A549 (cell line): ENCODE measurements around the gene TRMT5. TPM values are rescaled to one million over a fixed set of nuclear protein-coding genes. Genes with fewer than 3 reads are reported as not detected.

Experiments
- ATAC-seq, 2 experiments: fragments of 200-7000 bp in 1 of 2; fragments of >200 bp in 1 of 2; cut with Nextera tagmentation in 1 of 2; cut with Tn5 transposase in 1 of 2; 3 replicates each; pipeline versions ENCODE4 v1.8.0 to v1.9.1; 2018 to 2020; ENCODE audit warnings: mild to moderate bottlenecking in 1 of 2, moderate library complexity in 1 of 2
- CTCF ChIA-PET: fragments of 300-600 bp; sonication (Branson Sonifier 250); formaldehyde crosslinking; extraction: SDS; loops from one replicate; lab custom pipeline; 2021; ENCODE audit warnings: antibody characterized with exemption, inconsistent platforms; lab: Yijun Ruan, JAX
- POLR2A ChIA-PET: fragments of 350-600 bp; formaldehyde crosslinking; extraction: SDS; loops from one replicate; lab custom pipeline; 2021; ENCODE audit warnings: antibody characterized with exemption, inconsistent platforms; lab: Yijun Ruan, JAX
- DNase-seq, 2 experiments: peaks; one replicate each; pipeline versions ENCODE4 v3.0.0 to v3.0.0-alpha.2; 2011 to 2016; ENCODE audit warnings: low read depth in 1 of 2, low spot score in 1 of 2
- FAIRE-seq: peaks from 2 replicates; lab custom pipeline; 2011; peaks lifted over from hg19 to GRCh38; lab: Jason Lieb, UNC
- H3K27ac ChIP-seq, 2 experiments: fragments of >200 bp; sonication (Bioruptor Twin); formaldehyde crosslinking; 3 replicates each; pipeline ENCODE4 v1.5.1; 2016 to 2017
- H3K4me1 ChIP-seq: fragments of >200 bp; sonication (Bioruptor Twin); formaldehyde crosslinking; 3 replicates; pipeline ENCODE4 v1.6.1; 2016
- H3K4me2 ChIP-seq: fragments of >200 bp; sonication (Bioruptor Twin); formaldehyde crosslinking; 3 replicates; pipeline ENCODE4 v1.6.1; 2016
- H3K4me3 ChIP-seq: fragments of >200 bp; sonication (Bioruptor Twin); formaldehyde crosslinking; 3 replicates; pipeline ENCODE4 v1.5.1; 2016
- H3K9me3 ChIP-seq: fragments of >200 bp; sonication (Bioruptor Twin); formaldehyde crosslinking; 3 replicates; pipeline ENCODE4 v1.6.1; 2016
- CBX8 ChIP-seq: fragments of 200-600 bp; sonication (generic); IDR thresholded peaks from 2 replicates; pipeline ENCODE4 v1.6.1; 2016
- CEBPB ChIP-seq, 2 experiments: fragments of >200 bp in 1 of 2; sonication (Bioruptor Twin) in 1 of 2; formaldehyde crosslinking in 1 of 2; IDR thresholded peaks; 2 replicates each; pipeline ENCODE4 v1.6.1; 2012 to 2016
- CHD2 ChIP-seq: fragments of 150-350 bp; IDR thresholded peaks from 2 replicates; pipeline ENCODE4 v1.6.1; 2014; ENCODE audit warnings: low read length; ENCODE audit not compliant: partially characterized antibody
- CHD4 ChIP-seq: fragments of 200-600 bp; sonication (generic); IDR thresholded peaks from 2 replicates; pipeline ENCODE4 v1.6.1; 2016; ENCODE audit warnings: antibody characterized with exemption, mild to moderate bottlenecking, borderline replicate concordance
- CTCF ChIP-seq: fragments of >200 bp; sonication (Bioruptor Twin); formaldehyde crosslinking; IDR thresholded peaks from 3 replicates; pipeline ENCODE4 v1.5.1; 2016
- E2F6 ChIP-seq: IDR thresholded peaks from 2 replicates; pipeline ENCODE4 v1.6.1; 2012; ENCODE audit warnings: low read depth, borderline replicate concordance
- ESRRA ChIP-seq: fragments of 150-350 bp; IDR thresholded peaks from 2 replicates; pipeline ENCODE4 v1.6.1; 2014; ENCODE audit warnings: mild to moderate bottlenecking, low read length, borderline replicate concordance
- FOSB ChIP-seq: fragments of 250-450 bp; sonication (Bioruptor Pico); IDR thresholded peaks from 2 replicates; pipeline ENCODE4 v1.5.0; 2020; ENCODE audit warnings: mild to moderate bottlenecking, moderate library complexity
- FOSL2 ChIP-seq, 2 experiments: fragments of 450-650 bp in 1 of 2; fragments of >200 bp in 1 of 2; sonication (Bioruptor Twin) in 1 of 2; formaldehyde crosslinking; IDR thresholded peaks; 2 replicates each; pipeline versions ENCODE4 v1.5.0 to v1.6.1; 2016 to 2020; ENCODE audit warnings: mild to moderate bottlenecking in 1 of 2, moderate library complexity in 1 of 2
- FOXS1 ChIP-seq: fragments of 250-450 bp; sonication (Bioruptor Pico); IDR thresholded peaks from 2 replicates; pipeline ENCODE4 v1.5.0; 2020; ENCODE audit warnings: mild to moderate bottlenecking, moderate library complexity
- HDAC2 ChIP-seq: fragments of 200-600 bp; sonication (generic); IDR thresholded peaks from 2 replicates; pipeline ENCODE4 v1.6.1; 2016
- HOXB13 ChIP-seq: fragments of 250-450 bp; sonication (Bioruptor Pico); IDR thresholded peaks from 2 replicates; pipeline ENCODE4 v1.5.0; 2020; ENCODE audit warnings: low read depth, mild to moderate bottlenecking, moderate library complexity
- HOXB5 ChIP-seq: fragments of 250-450 bp; sonication (Bioruptor Pico); IDR thresholded peaks from 2 replicates; pipeline ENCODE4 v1.5.0; 2020; ENCODE audit warnings: mild to moderate bottlenecking, moderate library complexity
- KDM1A ChIP-seq: fragments of 200-600 bp; sonication (generic); IDR thresholded peaks from 2 replicates; pipeline ENCODE4 v1.6.1; 2016; ENCODE audit warnings: low read depth, mild to moderate bottlenecking
- MYC ChIP-seq: IDR thresholded peaks from 2 replicates; pipeline ENCODE4 v1.6.1; 2012; ENCODE audit warnings: mild to moderate bottlenecking, inconsistent platforms, low read length, improper control_type of control experiment, borderline replicate concordance
- NR3C1 ChIP-seq: fragments of >200 bp; sonication (Bioruptor Twin); formaldehyde crosslinking; IDR thresholded peaks from 3 replicates; pipeline ENCODE4 v1.6.1; 2017
- PBX3 ChIP-seq: IDR thresholded peaks from 2 replicates; pipeline ENCODE4 v1.6.1; 2012
- POLR2A ChIP-seq: IDR thresholded peaks from 2 replicates; pipeline ENCODE4 v1.6.1; 2012; ENCODE audit warnings: mild to moderate bottlenecking, low read length
- RCOR1 ChIP-seq: fragments of 150-350 bp; IDR thresholded peaks from 2 replicates; pipeline ENCODE4 v1.6.1; 2014; ENCODE audit warnings: antibody characterized with exemption, low read length, low read depth
- ZC3H11A ChIP-seq: fragments of 450-650 bp; IDR thresholded peaks from 2 replicates; pipeline ENCODE4 v1.6.1; 2014; ENCODE audit warnings: antibody characterized with exemption, mild to moderate bottlenecking
- ZFP36 ChIP-seq: fragments of 450-650 bp; IDR thresholded peaks from 2 replicates; pipeline ENCODE4 v1.6.1; 2014; ENCODE audit warnings: borderline replicate concordance; ENCODE audit not compliant: partially characterized antibody
- ZNF302 ChIP-seq: fragments of 250-450 bp; sonication (Bioruptor Pico); IDR thresholded peaks from 2 replicates; pipeline ENCODE4 v1.9.0; 2021; ENCODE audit warnings: inconsistent platforms, mild to moderate bottlenecking, moderate library complexity
- ZSCAN20 ChIP-seq: fragments of 250-450 bp; sonication (Bioruptor Pico); IDR thresholded peaks from 2 replicates; pipeline ENCODE4 v1.8.0; 2022; ENCODE audit warnings: mild to moderate bottlenecking, moderate library complexity
- WGBS: methylation state at CpG from one replicate; pipeline ENCODE4 v1.1.6; 2017; ENCODE audit errors: missing lambda C conversion rate; 5-methylcytosine and 5-hydroxymethylcytosine counted together
- polyA plus RNA-seq, 4 experiments: library from polyadenylated mRNA; depleted of rRNA in 3 of 4; stranded (reverse); fragments of >200 nt; fragmentation: RNase III in 1 of 4; extraction: RNeasy Plus Mini Kit Qiagen cat#74134 plus additional on column Dnase treatment in 1 of 4; gene quantifications; 2 replicates in 3 of 4; 3 replicates in 1 of 4; pipeline ENCODE4 v1.2.3, GENCODE V29; 2011 to 2017
- TF ChIP-seq, protein P1 (sequence below): fragments of 450-650 bp; IDR thresholded peaks from 2 replicates; pipeline ENCODE4 v1.6.1; 2014; ENCODE audit warnings: antibody characterized with exemption
- TF ChIP-seq, protein P2 (sequence below): IDR thresholded peaks from 2 replicates; pipeline ENCODE4 v1.6.1; 2012
- TF ChIP-seq, protein P3 (sequence below): fragments of 250-450 bp; sonication (Bioruptor Pico); IDR thresholded peaks from 2 replicates; pipeline ENCODE4 v1.5.0; 2020; ENCODE audit warnings: low read depth, mild to moderate bottlenecking, moderate library complexity
- TF ChIP-seq, protein P4 (sequence below): fragments of >200 bp; sonication (Bioruptor Twin); formaldehyde crosslinking; IDR thresholded peaks from 2 replicates; pipeline ENCODE4 v1.6.1; 2016
- TF ChIP-seq, protein P5 (sequence below): fragments of 250-450 bp; sonication (Bioruptor Pico); IDR thresholded peaks from 2 replicates; pipeline ENCODE4 v1.5.0; 2021; ENCODE audit warnings: mild to moderate bottlenecking, moderate library complexity, borderline replicate concordance

TRMT5 gene
- polyA plus RNA-seq, 2 of the 4 experiments (the other 2 are of a cell fraction), result 18.2 to 18.8 TPM

- CTCF ChIA-PET, result no interaction called here
- Histone ChIP-seq H3K4me1 (no peaks in the 10 kb centered on the region), H3K9me3 (no peaks in the 10 kb centered on the region), H3K4me3 (no peak overlapping the region), H3K27ac (no peak overlapping the region), H3K4me2 (no peak overlapping the region)
- no peak for FAIRE-seq
- 93% methylated on average over 1 of the region's 1 CpG for WGBS
- TF ChIP-seq, protein P1, sequence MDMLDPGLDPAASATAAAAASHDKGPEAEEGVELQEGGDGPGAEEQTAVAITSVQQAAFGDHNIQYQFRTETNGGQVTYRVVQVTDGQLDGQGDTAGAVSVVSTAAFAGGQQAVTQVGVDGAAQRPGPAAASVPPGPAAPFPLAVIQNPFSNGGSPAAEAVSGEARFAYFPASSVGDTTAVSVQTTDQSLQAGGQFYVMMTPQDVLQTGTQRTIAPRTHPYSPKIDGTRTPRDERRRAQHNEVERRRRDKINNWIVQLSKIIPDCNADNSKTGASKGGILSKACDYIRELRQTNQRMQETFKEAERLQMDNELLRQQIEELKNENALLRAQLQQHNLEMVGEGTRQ, result no peak
- TF ChIP-seq ESRRA (no peak), POLR2A (no peak), ZSCAN20 (CRISPR knock-in tag) (no peak), HOXB5 (CRISPR knock-in tag) (no peak), FOXS1 (CRISPR knock-in tag) (no peak), ZC3H11A (no peak), ZFP36 (no peak), PBX3 (no peak), HOXB13 (no peak), E2F6 (no peak), CHD2 (no peak), ZNF302 (CRISPR knock-in tag) (no peak), NR3C1 (no peak)
- TF ChIP-seq, protein P2, sequence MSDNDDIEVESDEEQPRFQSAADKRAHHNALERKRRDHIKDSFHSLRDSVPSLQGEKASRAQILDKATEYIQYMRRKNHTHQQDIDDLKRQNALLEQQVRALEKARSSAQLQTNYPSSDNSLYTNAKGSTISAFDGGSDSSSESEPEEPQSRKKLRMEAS, result no peak
- TF ChIP-seq, protein P3, sequence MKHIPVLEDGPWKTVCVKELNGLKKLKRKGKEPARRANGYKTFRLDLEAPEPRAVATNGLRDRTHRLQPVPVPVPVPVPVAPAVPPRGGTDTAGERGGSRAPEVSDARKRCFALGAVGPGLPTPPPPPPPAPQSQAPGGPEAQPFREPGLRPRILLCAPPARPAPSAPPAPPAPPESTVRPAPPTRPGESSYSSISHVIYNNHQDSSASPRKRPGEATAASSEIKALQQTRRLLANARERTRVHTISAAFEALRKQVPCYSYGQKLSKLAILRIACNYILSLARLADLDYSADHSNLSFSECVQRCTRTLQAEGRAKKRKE (CRISPR knock-in tag), result no peak
- DNase-seq, result no peak
- POLR2A ChIA-PET, result no interaction called here
- ATAC-seq, result no peak
Measured at GRCh38 chr14:60943637-60944032, 37.2 kb downstream of the TRMT5 start.

DNA sequence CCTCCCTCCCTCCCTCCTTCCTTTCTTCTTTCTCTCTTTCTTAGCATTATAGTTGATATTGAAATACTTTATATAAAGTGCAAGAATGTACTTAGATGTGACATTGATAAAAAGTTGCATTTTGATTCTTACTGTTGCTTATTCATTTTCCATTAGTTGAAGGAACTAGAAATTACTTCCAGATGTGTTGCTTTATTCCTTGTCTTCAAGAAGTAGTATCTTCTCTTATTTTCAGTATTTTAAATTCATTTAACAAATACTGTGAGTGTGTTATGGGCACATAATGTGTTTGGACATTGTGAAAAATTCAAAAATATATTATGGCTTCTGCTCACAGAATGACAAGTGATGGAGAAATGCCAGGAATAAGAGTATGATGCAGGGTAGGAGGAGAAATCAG is 45.6 kb downstream of the TRMT5 start:
- POLR2A ChIA-PET, result no interaction called here
- CTCF ChIA-PET, result no interaction called here
- Histone ChIP-seq H3K27ac (no peak overlapping the region), H3K4me2 (no peak overlapping the region)
- no peak for DNase-seq
- no peak for TF ChIP-seq FOSB (CRISPR knock-in tag)
- TF ChIP-seq, all 56 proteins: peak for 0
- Histone ChIP-seq H3K4me1 (peaks cover 7% of the 10 kb centered on the region; the same call in 1 of the 3 replicates), H3K4me3 (no peak overlapping the region), H3K9me3 (no peaks in the 10 kb centered on the region)
- no peak for FAIRE-seq
- ATAC-seq, result no peak

DNA sequence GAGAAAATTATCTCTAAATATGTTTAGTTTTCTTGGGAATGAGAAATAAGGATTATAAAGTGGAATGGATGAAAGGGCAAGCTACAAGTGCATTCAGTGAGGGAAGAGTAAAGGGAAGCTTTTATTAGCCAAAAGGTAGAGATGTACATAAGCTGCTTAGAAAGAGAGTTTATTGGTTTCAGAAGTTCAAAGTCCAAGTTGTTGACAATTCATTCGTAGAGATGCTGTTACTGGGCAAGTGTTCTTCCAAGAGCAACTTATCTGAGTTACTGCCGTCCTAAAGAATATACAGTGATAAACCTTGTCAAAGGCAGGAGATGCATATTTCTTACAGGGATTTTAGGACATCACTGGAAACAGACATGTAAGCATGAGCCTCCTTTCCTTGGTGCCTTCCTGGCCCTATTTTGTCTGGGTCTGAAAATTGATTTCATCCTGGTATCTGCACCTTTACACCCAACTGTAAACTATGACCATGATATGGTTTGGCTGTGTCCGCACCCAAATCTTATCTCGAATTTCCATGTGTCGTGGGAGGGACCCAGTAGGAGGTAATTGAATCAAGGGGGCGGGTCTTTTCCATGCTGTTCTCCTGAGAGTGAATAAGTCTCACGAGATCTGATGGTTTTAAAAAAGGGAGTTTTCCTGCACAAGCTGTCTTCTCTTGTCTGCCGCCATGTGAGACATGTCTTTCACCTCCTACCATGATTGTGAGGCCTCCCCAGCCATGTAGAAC is 46.8 kb downstream of the TRMT5 start:
- DNase-seq (no peak), ATAC-seq (no peak), FAIRE-seq (no peak)
- 78% methylated on average over 8 of the region's 8 CpGs for WGBS
- Histone ChIP-seq H3K4me1 (peaks cover 7% of the 10 kb centered on the region; the same call in 1 of the 3 replicates), H3K9me3 (no peaks in the 10 kb centered on the region), H3K27ac (no peak overlapping the region), H3K4me2 (no peak overlapping the region), H3K4me3 (no peak overlapping the region)
- ChIA-PET CTCF (no interaction called here), POLR2A (no interaction called here)
- TF ChIP-seq MYC (no peak), ZFP36 (no peak), HDAC2 (no peak), CTCF (no peak), CEBPB (IDR thresholded peaks at IDR 0.05) (no peak), CBX8 (no peak), NR3C1 (no peak), FOSL2 (IDR thresholded peaks at IDR 0.05) (no peak), FOSL2 (CRISPR knock-in tag; IDR thresholded peaks at IDR 0.05) (no peak), CHD4 (no peak), RCOR1 (no peak), KDM1A (no peak)
- TF ChIP-seq, protein P4, sequence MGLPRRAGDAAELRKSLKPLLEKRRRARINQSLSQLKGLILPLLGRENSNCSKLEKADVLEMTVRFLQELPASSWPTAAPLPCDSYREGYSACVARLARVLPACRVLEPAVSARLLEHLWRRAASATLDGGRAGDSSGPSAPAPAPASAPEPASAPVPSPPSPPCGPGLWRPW, result no peak
- TF ChIP-seq, protein P5, sequence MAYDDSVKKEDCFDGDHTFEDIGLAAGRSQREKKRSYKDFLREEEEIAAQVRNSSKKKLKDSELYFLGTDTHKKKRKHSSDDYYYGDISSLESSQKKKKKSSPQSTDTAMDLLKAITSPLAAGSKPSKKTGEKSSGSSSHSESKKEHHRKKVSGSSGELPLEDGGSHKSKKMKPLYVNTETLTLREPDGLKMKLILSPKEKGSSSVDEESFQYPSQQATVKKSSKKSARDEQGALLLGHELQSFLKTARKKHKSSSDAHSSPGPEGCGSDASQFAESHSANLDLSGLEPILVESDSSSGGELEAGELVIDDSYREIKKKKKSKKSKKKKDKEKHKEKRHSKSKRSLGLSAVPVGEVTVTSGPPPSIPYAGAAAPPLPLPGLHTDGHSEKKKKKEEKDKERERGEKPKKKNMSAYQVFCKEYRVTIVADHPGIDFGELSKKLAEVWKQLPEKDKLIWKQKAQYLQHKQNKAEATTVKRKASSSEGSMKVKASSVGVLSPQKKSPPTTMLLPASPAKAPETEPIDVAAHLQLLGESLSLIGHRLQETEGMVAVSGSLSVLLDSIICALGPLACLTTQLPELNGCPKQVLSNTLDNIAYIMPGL, result no peak
